ENCODE data around the gene MEI4.

Gene MEI4

DNA sequence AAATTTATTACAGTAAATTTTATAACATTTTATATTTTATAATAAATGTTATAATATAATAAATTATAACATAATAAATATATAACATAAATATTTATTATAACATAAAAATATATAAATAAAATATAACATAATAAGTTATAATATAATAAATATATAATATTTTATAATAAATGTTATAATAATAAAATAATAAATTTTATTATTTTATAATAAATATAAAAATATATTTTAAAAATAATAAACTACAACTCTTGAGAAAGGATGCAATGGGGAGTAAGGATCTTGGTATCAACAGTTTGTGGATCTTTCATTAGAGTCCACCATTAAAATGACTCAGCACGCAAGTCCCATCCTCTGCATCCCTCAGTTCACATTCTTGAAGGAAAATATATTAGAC, 312.6 kb downstream of the MEI4 start:
- DNase-seq (ENCODE audit: low spot score): no peak

DNA sequence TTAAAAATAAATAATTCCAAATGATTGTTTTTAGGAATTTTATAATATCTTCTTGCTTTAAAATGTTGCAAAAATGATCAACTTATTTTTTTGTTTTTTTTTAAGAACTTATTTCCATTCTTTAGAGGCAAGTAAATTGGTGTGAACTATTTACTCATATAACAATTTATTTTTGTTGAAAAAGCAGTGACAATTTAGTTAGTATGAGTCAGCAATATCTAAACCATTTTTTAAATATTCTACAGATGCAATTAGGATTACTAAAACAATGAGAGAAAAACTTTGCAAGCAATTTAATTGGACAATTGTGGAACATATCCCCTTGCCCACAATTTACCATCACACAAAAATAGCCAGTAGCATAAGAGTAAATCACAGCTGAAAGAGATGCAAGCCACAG, 319.5 kb downstream of the MEI4 start:
- no peak for DNase-seq (ENCODE audit: low spot score)

Data from HuH-7 (cell line).